Keratinocyte (primary cell): ENCODE data around the gene KRTAP10-11. TPM values are rescaled to one million over a fixed set of nuclear protein-coding genes. Genes with fewer than 3 reads are reported as not detected.

Source experiments
- DNase-seq: peaks from one replicate; pipeline ENCODE4 v3.0.0-alpha.2; 2011; ENCODE audit warnings: low read depth, missing footprints, low spot score
- FAIRE-seq: peaks from 2 replicates; lab custom pipeline; 2011; peaks lifted over from hg19 to GRCh38; lab: Jason Lieb, UNC
- H2AFZ ChIP-seq: 2 replicates; pipeline ENCODE4 v1.6.0; 2012; ENCODE audit warnings: low read length, control low read depth, inconsistent platforms; ENCODE audit not compliant: control insufficient read depth
- H3K27ac ChIP-seq: 2 replicates; pipeline ENCODE4 v1.5.1; 2011; ENCODE audit warnings: low read length; ENCODE audit not compliant: control insufficient read depth, insufficient read depth
- H3K27me3 ChIP-seq: 3 replicates; pipeline ENCODE4 v1.6.0; 2011; ENCODE audit warnings: low read length; ENCODE audit not compliant: control insufficient read depth, insufficient read depth; ENCODE audit errors: extremely low read depth
- H3K36me3 ChIP-seq, 2 experiments: 2 replicates in 1 of 2; 3 replicates in 1 of 2; pipeline ENCODE4 v1.5.1; 2011; ENCODE audit warnings: low read length in 2 of 2, mild to moderate bottlenecking in 1 of 2; ENCODE audit not compliant: control insufficient read depth in 2 of 2, insufficient read depth in 2 of 2; ENCODE audit errors: extremely low read depth in 1 of 2
- H3K4me1 ChIP-seq: 3 replicates; pipeline ENCODE4 v1.5.1; 2011; ENCODE audit warnings: low read length; ENCODE audit not compliant: control insufficient read depth, insufficient read depth; ENCODE audit errors: extremely low read depth
- H3K4me2 ChIP-seq: 3 replicates; pipeline ENCODE4 v1.6.0; 2011; ENCODE audit warnings: low read depth, low read length; ENCODE audit not compliant: control insufficient read depth, insufficient read depth; ENCODE audit errors: extremely low read depth
- H3K4me3 ChIP-seq, 3 experiments: fragments of 200-600 bp in 1 of 3; sonication (generic) in 1 of 3; 2 replicates in 2 of 3; 3 replicates in 1 of 3; pipeline ENCODE4 v1.5.1; 2011 to 2016; ENCODE audit warnings: low read length in 3 of 3, mild to moderate bottlenecking in 3 of 3, control low read depth in 2 of 3, inconsistent platforms in 1 of 3, low read depth in 1 of 3, mixed read lengths in 1 of 3, mixed run types in 1 of 3, moderate library complexity in 1 of 3; ENCODE audit not compliant: control insufficient read depth in 2 of 3, insufficient read depth in 2 of 3; ENCODE audit errors: extremely low read depth in 1 of 3
- H3K79me2 ChIP-seq: 2 replicates; pipeline ENCODE4 v1.6.0; 2012; ENCODE audit warnings: low read length; ENCODE audit not compliant: control insufficient read depth, insufficient read depth
- H3K9ac ChIP-seq: 3 replicates; pipeline ENCODE4 v1.6.0; 2011; ENCODE audit warnings: low read length; ENCODE audit not compliant: control insufficient read depth, insufficient read depth; ENCODE audit errors: extremely low read depth
- H3K9me1 ChIP-seq: 3 replicates; pipeline ENCODE4 v1.6.0; 2011; ENCODE audit warnings: low read length; ENCODE audit not compliant: control insufficient read depth, insufficient read depth; ENCODE audit errors: extremely low read depth
- H3K9me3 ChIP-seq: 2 replicates; pipeline ENCODE4 v1.5.1; 2012; ENCODE audit warnings: low read depth, low read length; ENCODE audit not compliant: control insufficient read depth
- H4K20me1 ChIP-seq: 3 replicates; pipeline ENCODE4 v1.6.0; 2011; ENCODE audit warnings: low read length; ENCODE audit not compliant: control insufficient read depth, insufficient read depth; ENCODE audit errors: extremely low read depth
- EZH2 ChIP-seq: IDR thresholded peaks from one replicate; pipeline ENCODE4 v1.6.1; 2012; ENCODE audit warnings: inconsistent platforms, mild to moderate bottlenecking, low read length, moderate library complexity
- dilution Hi-C: fragments of 300-500 bp; cut with MboI; formaldehyde crosslinking; loops from one replicate; pipeline ENCODE4 v1.7.0; 2020; ENCODE audit warnings: low sequenced_read_pairs; ENCODE audit not compliant: extremely low pct_ligation_motif_present
- polyA plus RNA-seq, 5 experiments: library from polyadenylated mRNA; depleted of rRNA in 3 of 5; stranded (reverse) in 3 of 5; stranded (forward) in 1 of 5; unstranded in 1 of 5; fragments of >200 nt; gene quantifications; 1 replicate in 1 of 5; 2 replicates in 3 of 5; 3 replicates in 1 of 5; pipeline versions ENCODE4 v1.2.1 to v1.2.3, GENCODE V29; 2011 to 2012; ENCODE audit warnings: missing spikeins in 2 of 5, low read depth in 1 of 5, low replicate concordance in 1 of 5
- TF ChIP-seq, protein P1 (sequence below), 3 experiments: IDR thresholded peaks in 1 of 3; conservative IDR thresholded peaks in 1 of 3; optimal IDR thresholded peaks in 1 of 3; 2 replicates in 2 of 3; 3 replicates in 1 of 3; pipeline versions ENCODE3 to v1.5.1; 2011; ENCODE audit warnings: low read length in 3 of 3, mild to moderate bottlenecking in 3 of 3, moderate library complexity in 2 of 3, control low read depth in 1 of 3, inconsistent platforms in 1 of 3; ENCODE audit not compliant: insufficient read depth in 2 of 3; ENCODE audit errors: extremely low read depth in 1 of 3

The KRTAP10-11 gene
- polyA plus RNA-seq, 1 donor (not counting 4 experiments of a cell fraction or from before 2014, with no cell fraction given), result not detected

GRCh38 chr21:44695184-44695583 is 49.0 kb downstream of the KRTAP10-11 start:
- dilution Hi-C loops, result no loop called here

GRCh38 chr21:44695641-44696040 is 49.4 kb downstream of the KRTAP10-11 start:
- peaks cover 10% of the 10 kb centered on the region for H3K27me3 ChIP-seq
- TF ChIP-seq, protein P1, sequence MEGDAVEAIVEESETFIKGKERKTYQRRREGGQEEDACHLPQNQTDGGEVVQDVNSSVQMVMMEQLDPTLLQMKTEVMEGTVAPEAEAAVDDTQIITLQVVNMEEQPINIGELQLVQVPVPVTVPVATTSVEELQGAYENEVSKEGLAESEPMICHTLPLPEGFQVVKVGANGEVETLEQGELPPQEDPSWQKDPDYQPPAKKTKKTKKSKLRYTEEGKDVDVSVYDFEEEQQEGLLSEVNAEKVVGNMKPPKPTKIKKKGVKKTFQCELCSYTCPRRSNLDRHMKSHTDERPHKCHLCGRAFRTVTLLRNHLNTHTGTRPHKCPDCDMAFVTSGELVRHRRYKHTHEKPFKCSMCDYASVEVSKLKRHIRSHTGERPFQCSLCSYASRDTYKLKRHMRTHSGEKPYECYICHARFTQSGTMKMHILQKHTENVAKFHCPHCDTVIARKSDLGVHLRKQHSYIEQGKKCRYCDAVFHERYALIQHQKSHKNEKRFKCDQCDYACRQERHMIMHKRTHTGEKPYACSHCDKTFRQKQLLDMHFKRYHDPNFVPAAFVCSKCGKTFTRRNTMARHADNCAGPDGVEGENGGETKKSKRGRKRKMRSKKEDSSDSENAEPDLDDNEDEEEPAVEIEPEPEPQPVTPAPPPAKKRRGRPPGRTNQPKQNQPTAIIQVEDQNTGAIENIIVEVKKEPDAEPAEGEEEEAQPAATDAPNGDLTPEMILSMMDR (optimal IDR thresholded peaks at IDR 0.05 in 1 of 3, IDR thresholded peaks at IDR 0.05 in 1 of 3, conservative IDR thresholded peaks at IDR 0.05 in 1 of 3; ENCODE audit: extremely low read depth in 1 of 3, insufficient read depth in 2 of 3, low read length in 3 of 3), result no peak
- no peak for TF ChIP-seq EZH2

More at GRCh38 chr21:44695184-44695583, 49.0 kb downstream of the KRTAP10-11 start:
- H3K9ac ChIP-seq, result no peak overlapping the region
- H3K36me3 ChIP-seq, result no peaks in the 10 kb centered on the region
- DNase-seq, result no peak
- no peak for FAIRE-seq
- no peak overlapping the region for H3K27ac ChIP-seq
- H2AFZ ChIP-seq, result no peak overlapping the region
- peaks cover 10% of the 10 kb centered on the region for H3K27me3 ChIP-seq
- no peaks in the 10 kb centered on the region for H3K4me1 ChIP-seq
- H3K4me2 ChIP-seq, result no peak overlapping the region
- no peaks in the 10 kb centered on the region for H3K79me2 ChIP-seq
- H3K9me3 ChIP-seq, result no peaks in the 10 kb centered on the region
- TF ChIP-seq, protein P1 (optimal IDR thresholded peaks at IDR 0.05 in 1 of 3, IDR thresholded peaks at IDR 0.05 in 1 of 3, conservative IDR thresholded peaks at IDR 0.05 in 1 of 3; ENCODE audit: extremely low read depth in 1 of 3, insufficient read depth in 2 of 3, low read length in 3 of 3), result no peak
- TF ChIP-seq EZH2, result no peak
- no peaks in the 10 kb centered on the region for H4K20me1 ChIP-seq
- H3K9me1 ChIP-seq, result no peaks in the 10 kb centered on the region
- no peak overlapping the region for H3K4me3 ChIP-seq

More at GRCh38 chr21:44695641-44696040, 49.4 kb downstream of the KRTAP10-11 start:
- no peaks in the 10 kb centered on the region for H3K4me1 ChIP-seq
- no peaks in the 10 kb centered on the region for H3K79me2 ChIP-seq
- no peak overlapping the region for H3K4me2 ChIP-seq
- no peak overlapping the region for H2AFZ ChIP-seq
- DNase-seq (no peak), FAIRE-seq (no peak)
- no peaks in the 10 kb centered on the region for H4K20me1 ChIP-seq
- no peak overlapping the region for H3K4me3 ChIP-seq
- H3K9me3 ChIP-seq, result no peaks in the 10 kb centered on the region
- dilution Hi-C loops, result no loop called here
- H3K9me1 ChIP-seq, result no peaks in the 10 kb centered on the region
- no peak overlapping the region for H3K27ac ChIP-seq
- no peak overlapping the region for H3K9ac ChIP-seq
- no peaks in the 10 kb centered on the region for H3K36me3 ChIP-seq
